ENCODE data around the gene DYSF.
"Not testable (repeated sequence)": the region's sequence is repeated elsewhere in the genome, so short reads cannot be mapped to it uniquely, and the experiment has no call there.

The DYSF gene

DNA sequence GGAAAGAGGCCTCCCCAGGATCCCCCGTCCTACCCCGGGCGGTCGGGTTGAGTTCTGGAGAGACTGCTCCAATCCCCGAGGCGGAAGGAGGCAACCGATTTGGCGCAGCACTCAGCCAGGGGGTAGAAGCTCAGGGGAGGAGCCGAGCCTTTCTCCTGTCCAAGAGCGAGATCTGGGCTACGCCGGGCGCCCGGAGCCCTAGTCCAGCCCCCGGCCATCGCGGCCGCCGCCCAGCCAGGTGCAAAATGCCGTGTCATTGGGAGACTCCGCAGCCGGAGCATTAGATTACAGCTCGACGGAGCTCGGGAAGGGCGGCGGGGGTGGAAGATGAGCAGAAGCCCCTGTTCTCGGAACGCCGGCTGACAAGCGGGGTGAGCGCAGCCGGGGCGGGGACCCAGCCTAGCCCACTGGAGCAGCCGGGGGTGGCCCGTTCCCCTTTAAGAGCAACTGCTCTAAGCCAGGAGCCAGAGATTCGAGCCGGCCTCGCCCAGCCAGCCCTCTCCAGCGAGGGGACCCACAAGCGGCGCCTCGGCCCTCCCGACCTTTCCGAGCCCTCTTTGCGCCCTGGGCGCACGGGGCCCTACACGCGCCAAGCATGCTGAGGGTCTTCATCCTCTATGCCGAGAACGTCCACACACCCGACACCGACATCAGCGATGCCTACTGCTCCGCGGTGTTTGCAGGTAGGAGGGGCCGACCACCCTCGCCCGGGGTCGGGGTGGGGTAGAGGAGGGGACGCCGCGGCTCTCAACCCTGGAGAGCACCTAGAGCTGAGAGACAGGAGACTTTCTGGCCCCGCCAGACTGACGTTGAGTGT, at the start of gene DYSF:
DYSF (plus strand) TSS at position 158 of the 817 bp plus-strand sequence.
- DNase-seq (ENCODE audit: low spot score), result peak; percentile 72

DNA sequence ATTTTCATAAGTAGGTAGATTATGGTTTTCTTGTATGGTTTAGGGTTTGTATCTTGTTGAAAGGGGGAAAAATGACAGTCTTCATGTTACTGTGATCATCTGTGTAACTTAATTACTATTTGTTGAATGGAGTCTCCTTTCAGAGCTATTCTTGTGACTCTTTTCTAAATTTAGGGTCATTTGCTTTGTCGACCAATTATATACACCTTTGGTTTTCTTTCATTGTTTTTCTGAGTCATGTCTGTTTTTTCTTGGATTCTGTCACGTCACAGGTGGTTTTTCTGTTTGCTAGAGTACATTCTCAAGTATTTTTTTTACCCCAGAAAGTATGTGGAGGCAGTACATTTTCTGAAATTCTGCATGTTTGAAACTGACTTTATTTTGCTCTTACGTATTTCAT, 43.8 kb upstream of the DYSF start:
- DNase-seq (ENCODE audit: low spot score), result no peak

DNA sequence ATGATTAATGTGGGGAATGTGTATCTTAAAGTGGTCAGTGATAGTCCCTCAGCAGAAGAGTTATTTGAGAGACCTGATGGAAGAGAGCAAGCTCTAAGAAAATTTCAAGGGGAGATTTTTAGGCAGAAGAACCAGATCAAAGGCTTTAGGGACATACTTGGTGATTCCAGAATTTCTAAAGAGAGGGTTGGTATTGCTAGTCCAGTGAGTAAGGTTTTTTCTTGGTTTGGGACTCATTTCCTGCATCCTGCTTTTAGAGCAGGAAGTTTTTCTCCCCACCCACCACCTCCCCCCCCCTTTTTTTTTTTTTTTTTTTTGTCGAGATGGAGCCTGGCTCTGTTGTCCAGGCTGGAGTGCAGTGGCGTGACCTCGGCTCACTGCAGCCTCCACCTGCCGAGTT, 42.7 kb upstream of the DYSF start:
- DNase-seq (ENCODE audit: low spot score), result no peak

DNA sequence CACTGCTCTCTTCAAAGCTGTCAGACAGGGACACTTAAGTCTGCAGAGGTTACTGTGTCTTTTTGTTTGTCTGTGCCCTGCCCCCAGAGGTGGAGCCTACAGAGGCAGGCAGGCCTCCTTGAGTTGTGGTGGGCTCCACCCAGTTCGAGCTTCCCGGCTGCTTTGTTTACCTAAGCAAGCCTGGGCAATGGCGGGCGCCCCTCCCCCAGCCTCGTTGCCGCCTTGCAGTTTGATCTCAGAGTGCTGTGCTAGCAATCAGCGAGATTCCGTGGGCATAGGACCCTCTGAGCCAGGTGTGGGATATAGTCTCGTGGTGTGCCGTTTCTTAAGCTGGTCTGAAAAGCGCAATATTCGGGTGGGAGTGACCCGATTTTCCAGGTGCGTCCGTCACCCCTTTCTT, 36.5 kb upstream of the DYSF start:
- DNase-seq (ENCODE audit: low spot score), result not testable (repeated sequence)

DNA sequence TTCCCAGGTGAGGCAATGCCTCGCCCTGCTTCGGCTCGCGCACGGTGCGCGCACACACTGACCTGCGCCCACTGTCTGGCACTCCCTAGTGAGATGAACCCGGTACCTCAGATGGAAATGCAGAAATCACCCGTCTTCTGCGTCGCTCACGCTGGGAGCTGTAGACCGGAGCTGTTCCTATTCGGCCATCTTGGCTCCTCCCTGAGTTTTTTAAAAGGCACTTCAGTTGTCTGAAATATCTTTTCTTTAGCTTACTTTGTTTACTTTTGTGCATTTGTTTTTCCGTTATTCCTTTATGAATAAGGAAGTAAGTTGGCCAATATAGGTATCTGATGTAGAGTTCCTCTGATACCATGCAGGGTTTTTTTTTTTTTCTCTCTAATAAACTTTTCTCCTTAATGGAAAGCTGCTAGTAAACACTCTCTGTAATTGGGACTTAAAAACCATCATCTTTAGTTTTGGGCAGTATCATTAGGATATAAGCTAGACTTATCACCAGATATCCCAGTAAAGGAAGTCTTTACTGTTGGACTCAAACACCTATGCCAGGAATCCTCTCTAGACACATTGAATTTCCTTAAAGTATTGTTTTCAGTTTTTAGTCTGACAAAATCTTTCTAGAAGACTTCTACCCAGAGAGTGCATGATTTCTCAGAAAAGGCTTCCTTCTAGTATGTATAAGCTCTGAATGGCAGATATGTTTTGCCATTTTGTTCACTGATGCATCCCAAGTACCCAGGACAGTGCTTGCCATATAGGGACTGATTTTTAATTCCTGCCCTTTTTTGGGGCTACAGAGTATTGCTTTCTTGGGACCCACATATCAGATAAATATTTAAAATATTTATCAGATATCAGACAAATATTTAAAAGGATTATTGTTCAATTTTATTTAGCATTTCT, 35.8 kb upstream of the DYSF start:
- DNase-seq (ENCODE audit: low spot score), result peak; percentile 30

DNA sequence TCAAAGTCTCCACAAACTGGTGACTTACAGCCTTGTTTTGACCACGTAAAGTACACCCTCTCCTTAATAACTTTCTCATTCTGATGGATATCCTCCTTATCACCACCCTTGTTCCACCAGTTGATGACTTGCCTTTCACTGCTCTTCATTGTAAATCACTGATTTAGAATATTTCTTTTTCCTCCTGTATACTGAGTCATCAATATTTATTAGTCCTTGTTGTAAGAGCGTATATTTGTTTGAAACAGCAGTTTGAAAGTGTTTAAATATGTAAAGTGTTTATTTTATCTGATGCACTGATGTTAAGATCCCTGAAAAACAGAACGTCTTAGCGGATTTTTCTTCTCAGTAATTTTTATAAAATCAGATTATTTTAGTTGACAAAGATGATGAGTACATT, 34.2 kb upstream of the DYSF start:
- peak; percentile 8 for DNase-seq (ENCODE audit: low spot score)

DNA sequence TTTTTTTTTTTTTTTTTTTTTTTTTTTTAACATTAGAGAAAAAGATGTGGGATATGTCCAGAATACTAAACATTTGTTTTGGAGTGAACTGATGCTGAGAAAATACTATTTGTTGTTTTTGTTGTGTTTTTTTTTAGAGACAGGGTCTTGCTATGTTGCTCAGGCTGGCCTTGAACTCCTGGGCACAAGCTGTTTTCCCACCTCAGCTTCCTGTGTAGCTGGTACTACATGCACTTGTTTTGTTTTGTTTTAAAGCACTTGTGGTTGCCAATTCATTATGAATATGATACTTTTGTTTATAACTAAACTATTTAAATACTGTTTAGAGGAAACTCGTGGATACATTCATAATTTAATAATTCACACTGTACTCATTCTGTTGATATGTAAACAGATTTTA, 33.4 kb upstream of the DYSF start:
- no peak for DNase-seq (ENCODE audit: low spot score)

DNA sequence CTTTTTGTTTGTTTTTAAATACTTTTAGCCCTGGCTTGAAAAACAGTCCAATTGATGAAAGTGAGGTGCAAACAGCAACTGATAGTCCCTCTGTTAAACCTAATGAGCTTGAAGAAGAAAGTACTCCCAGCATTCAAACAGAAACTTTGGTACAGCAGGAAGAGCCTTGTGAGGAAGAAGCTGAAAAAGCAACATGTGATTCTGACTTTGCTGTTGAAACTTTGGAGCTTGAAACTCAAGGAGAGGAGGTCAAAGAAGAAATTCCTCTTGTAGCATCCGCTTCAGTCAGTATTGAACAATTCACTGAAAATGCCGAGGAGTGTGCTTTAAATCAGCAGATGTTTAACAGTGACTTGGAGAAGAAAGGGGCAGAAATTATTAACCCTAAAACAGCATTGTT, 30.6 kb upstream of the DYSF start:
- DNase-seq (ENCODE audit: low spot score), result no peak

DNA sequence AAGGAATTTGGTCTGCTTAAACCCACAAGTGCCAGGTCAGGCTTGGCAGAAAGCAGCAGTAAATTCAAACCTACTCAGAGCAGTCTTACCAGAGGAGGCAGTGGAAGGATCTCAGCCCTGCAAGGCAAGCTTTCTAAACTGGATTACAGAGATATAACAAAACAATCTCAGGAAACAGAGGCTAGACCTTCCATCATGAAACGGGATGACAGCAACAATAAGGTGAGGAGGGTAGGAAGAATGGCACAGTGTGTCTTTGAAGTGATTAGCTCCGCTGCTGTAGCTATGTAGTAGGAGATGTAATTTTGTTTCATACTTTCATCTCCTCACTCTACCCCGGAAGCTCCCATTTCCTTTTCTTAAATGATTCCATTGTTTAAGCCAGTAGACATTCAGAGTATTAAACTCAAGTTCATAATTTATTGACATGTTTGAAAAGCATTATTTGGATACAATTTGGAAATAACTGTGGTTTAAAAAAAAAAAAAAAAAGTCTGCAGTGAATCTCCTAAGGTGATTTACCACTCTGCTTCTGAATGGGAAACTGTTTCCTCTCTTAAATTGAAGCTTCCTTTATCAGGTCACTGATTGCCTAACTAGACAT, 29.4 kb upstream of the DYSF start:
- no peak for DNase-seq (ENCODE audit: low spot score)

DNA sequence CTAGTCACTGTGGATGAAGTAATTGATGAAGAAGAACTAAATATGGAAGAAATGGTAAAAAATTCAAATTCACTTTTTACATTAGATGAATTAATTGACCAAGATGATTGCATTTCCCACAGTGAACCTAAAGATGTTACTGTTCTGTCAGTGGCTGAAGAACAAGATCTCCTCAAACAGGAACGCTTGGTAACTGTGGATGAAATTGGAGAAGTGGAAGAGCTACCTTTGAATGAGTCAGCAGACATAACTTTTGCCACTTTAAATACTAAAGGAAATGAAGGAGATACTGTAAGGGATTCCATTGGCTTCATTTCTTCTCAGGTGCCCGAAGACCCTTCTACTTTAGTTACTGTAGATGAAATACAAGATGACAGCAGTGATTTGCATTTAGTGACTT, 26.6 kb upstream of the DYSF start:
- no peak for DNase-seq (ENCODE audit: low spot score)

DNA sequence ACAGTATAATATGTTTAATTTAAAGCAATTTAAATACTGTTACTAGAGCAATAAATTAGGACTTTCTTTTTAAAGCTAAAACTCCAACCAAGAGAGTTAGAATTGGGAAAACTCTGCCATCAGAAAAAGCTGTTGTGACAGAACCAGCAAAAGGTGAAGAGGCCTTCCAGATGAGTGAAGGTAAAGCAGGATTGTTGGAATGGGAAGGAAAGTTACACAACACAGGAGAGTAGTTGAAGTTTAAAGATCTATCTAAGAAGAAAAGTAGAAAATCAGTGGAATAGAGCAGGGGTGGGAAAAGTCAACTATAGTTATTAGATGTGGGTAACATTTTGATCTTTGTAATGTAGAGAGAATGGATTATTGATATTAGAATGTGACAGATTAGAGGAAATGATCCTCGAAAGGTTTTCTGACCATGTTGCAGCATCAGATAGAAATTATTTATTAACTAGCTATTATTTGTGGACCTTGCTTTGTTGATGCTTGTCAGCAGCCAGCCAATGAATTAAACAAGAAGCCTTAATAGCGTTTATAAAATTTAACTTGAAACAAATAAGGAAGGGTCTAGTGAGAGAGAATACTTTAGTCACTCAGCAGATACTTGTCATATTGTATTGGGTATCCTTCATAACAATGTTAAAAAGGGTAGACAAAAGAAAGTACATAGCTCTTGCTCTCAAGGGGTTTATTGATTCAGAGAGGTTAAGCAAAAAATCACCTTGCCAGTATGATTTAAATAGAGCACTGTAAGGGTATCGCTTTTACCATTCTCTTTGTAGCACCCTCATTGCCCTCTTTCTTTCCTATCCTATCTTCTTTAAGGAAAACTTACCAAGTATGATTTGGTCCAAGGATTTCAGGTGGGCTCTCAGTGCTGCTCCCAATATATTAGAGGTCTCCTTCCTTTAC, 24.6 kb upstream of the DYSF start:
- DNase-seq (ENCODE audit: low spot score), result no peak

DNA sequence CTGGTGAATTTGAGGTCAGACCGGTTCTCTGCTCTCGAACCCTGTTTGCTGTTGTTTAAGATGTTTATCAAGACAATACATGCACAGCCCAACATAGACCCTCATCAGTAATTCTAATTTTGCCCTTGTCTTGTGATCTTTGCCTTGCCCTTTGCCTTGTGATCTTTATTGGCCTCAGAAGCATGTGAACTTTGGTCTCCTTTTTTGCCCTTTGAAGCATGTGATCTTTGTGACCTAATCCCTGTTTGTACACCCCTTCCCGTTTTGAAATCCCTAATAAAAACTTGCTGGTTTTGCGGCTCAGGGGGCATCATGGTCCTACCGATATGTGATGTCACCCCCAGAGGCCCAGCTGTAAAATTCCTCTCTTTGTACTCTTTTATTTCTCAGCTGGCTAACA, 8.2 kb upstream of the DYSF start:
- DNase-seq (ENCODE audit: low spot score), result not testable (repeated sequence)

DNA sequence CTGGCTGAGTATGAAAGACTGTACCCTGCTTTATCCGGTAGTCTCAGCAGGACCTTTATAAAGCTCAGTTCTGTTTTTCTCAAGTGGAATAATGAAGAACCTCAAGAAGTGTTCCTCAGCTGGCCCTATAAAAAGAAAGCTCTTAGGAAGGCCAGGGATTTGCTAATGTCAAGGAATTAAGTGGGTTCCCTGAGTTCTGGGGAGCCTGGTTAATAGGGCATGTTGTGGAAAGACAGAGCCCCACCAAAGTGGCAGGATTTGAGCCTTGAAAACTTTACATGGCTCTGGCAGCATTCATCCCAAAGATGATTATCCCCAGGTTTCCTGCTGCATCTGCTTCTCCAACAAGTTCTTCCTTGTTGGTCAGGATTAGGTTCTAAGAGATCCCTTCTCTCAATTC, 6.9 kb upstream of the DYSF start:
- DNase-seq (ENCODE audit: low spot score), result no peak

DNA sequence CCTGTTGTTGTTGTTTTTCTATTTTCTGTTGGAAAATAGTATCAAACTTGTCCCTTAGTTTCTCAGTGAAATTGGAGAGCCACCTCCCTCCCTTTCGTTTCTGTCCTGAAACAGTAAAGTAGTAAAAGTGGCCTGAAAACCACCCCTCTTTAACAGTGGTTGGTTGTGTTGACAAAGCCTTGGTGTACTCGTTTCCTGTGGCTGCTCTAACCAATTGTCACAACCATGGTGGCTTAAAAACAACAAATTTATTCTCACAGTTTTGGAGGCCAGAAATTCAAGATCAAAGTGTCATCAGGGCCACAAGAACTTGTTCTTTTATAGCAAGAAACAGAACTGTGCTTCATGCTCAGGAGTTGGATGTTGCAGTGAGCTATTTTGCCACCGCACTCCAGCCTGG, 4.0 kb upstream of the DYSF start:
- DNase-seq (ENCODE audit: low spot score), result no peak

DNA sequence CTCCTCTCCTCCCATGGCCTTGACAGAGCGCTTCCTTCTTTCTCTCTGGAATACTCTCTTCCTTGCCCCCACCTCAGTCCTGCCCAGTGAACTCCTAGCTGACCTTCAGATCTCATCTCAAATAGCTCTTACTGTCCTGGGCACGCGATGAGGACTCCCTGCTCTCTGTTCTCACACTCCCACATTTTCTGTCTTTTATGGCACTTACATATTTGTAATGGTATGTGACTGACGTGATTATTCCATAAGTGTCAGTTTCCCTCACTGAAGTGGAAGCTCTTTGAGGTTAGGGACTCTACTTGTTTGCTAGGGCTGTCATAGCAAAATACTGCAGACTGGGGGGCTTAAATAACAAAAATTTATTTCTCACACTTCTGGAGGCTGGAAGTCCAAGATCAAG, 1.7 kb upstream of the DYSF start:
- DNase-seq (ENCODE audit: low spot score), result no peak

DNA sequence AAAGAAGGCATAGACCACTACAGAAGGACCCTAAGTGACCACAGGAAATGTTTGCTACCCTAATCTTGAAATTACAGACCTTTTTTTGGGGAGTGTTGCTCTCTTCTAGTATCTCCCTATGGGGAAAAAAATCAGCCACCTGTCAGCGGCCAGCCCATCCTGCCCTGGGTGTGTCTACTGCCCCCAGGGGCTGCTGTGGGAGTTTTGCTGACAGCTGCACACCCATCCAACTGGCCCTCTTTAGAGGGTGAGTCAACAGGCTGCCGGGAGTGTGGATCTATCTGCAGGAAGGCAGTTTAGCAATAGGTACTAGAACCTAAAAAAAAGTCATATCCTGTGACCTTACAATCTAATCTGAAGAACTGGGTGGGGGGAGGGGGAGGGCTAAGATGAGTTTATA, 796 bp upstream of the DYSF start:
- DNase-seq (ENCODE audit: low spot score), result peak; percentile 50

DNA sequence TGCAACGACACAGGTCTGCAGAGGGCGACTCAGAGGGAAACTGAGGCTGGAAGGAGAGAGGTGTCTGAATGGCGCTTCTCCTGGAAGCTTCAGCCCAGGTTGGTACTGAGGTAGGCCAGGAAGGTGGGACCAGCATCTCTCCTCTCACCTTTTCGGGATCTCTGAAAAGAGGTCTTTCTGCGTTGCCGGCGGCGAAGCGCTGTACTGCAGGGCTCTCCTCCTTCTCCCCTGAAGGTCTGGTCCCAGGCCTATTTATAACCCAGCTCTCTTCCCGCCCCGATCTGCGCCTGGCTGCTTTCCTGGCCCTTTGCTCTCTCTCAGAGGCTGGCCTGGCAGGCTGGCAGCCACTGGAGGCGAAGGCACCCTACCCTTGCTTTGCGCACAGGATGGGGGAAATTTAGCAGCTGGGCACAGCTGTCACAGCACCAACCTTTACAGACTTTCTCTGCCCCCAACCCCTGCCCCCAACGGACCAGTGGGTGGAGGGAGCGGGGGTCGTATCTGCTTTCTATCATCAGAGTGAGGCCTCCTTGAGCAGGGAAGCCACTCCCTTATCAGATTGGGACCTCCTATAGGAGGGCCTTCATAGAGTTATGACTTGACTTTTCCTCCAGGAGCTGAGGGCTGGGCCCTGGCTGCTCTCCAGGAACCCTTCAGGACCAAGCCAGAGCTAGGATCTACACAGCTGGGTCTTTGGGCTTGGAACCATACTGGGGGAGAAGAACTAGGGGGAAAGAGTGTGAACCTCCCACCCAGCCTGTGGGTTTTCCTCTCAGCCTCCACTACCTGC, 1.1 kb downstream of the DYSF start:
- peak; percentile 19 for DNase-seq (ENCODE audit: low spot score)

DNA sequence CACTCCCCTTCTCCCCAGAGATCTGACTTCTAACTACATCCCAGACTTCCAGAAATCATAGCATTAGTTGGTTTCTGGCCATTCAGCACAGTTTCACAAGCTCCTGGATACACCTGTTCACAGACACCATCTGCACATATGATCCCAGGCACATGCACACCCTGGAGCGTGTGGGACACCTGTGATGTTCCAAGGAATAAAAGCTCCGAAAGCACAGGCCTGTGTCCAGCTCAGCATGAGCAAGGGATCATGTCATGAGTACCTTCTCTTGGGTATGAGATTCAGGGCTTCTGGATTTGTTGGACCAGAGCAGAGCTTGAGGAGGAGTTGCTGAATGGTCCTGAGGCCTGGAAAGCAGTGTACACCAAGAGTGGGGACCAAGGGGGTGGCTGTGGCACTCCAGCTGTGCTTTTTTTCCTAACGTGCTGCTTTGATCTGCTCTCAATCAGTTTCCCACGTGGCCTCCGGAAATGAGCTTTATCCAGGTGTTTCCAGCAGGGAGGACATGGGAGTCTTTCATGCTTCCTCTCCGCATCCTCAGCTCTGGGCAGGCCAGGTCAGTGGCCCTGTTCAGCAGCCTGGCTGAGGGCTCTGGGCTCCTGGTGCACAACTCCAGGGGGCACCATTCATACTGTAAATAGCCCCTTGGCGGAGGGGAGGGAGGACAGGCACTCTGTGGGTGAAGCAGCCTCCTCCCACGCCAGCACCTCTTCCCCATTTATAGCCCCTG, 1.8 kb downstream of the DYSF start:
- DNase-seq (ENCODE audit: low spot score), result no peak

DNA sequence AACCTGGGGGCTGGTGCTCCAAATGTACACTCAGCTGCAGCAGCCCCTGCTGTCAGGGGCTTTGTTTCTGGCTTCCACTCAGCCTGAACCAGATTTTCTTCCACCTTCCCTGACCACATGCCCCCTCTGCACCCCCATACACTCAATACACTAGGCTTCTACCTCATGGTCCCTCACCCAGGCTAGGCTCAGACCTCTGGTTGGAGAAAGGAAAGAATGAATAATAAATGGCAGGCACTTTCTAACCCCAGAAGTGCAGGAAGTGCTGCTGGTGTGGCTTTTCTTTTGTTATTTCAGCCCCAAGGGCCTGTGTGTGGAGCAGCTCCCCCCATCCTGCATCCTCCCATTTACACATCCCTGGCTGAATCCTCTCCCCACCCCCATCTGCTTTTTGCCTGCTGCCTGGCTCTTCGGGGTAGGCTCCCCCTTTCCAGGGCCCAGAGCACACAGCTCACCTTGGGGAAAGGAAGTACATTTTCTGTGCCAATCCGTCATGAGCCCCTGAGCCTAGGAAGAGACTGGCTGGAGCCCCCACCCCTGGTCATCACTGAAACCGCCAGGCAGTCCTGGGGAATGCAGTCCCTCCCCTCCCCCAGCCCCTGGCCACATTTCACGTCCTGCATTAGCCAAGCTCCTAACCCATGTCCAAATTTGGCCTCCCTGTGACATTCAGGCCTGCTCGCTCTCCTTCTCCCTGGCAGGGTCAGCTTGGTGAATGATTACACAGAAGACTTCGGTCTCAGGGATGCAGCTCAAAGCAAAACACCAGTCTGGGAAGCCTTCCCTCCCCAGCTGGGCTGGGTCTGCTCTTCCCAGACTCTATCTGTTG, 2.6 kb downstream of the DYSF start:
- DNase-seq (ENCODE audit: low spot score), result no peak

Data from hematopoietic multipotent progenitor cell treated with erythropoietin and hydrocortisone succinate and interleukin-3 and kit ligand, for 15 days (in vitro differentiated cells).